ENCODE measurements around the gene SFMBT2.

- TF ChIP-seq HCFC1 (IDR thresholded peaks at IDR 0.05; ENCODE audit: low read length) (no peak), RELA (IDR thresholded peaks at IDR 0.05; ENCODE audit: borderline replicate concordance, partially characterized antibody) (no peak), BCL3 (IDR thresholded peaks at IDR 0.05; ENCODE audit: borderline replicate concordance, insufficient read depth, low read depth, low read length, poor library complexity, severe bottlenecking) (no peak), POLR2AphosphoS5 (IDR thresholded peaks at IDR 0.05; ENCODE audit: low read length) (no peak), SMAD1 (IDR thresholded peaks at IDR 0.05; ENCODE audit: low read depth, partially characterized antibody) (no peak), YBX1 (IDR thresholded peaks at IDR 0.05) (no peak)
- TF ChIP-seq, protein P1, sequence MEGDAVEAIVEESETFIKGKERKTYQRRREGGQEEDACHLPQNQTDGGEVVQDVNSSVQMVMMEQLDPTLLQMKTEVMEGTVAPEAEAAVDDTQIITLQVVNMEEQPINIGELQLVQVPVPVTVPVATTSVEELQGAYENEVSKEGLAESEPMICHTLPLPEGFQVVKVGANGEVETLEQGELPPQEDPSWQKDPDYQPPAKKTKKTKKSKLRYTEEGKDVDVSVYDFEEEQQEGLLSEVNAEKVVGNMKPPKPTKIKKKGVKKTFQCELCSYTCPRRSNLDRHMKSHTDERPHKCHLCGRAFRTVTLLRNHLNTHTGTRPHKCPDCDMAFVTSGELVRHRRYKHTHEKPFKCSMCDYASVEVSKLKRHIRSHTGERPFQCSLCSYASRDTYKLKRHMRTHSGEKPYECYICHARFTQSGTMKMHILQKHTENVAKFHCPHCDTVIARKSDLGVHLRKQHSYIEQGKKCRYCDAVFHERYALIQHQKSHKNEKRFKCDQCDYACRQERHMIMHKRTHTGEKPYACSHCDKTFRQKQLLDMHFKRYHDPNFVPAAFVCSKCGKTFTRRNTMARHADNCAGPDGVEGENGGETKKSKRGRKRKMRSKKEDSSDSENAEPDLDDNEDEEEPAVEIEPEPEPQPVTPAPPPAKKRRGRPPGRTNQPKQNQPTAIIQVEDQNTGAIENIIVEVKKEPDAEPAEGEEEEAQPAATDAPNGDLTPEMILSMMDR (IDR thresholded peaks at IDR 0.05 in 2 of 3, conservative IDR thresholded peaks at IDR 0.05 in 1 of 3; ENCODE audit: control insufficient read depth in 2 of 3, extremely low read depth in 1 of 3, insufficient read depth in 1 of 3, low read depth in 3 of 3, low read length in 3 of 3), result no peak
Observed at GRCh38 chr10:7135188-7135587, 275.6 kb downstream of the SFMBT2 start.
